C4-2B (cell line): ENCODE data around the gene TENM4.

Experiments used
- CTCF ChIP-seq: fragments of 450-650 bp; conservative IDR thresholded peaks from 2 replicates; pipeline ENCODE4 v1.5.1; 2017; ENCODE audit warnings: mild to moderate bottlenecking
- ZFX ChIP-seq: fragments of 450-650 bp; IDR thresholded peaks from 2 replicates; pipeline ENCODE4 v1.6.1; 2017

- TF ChIP-seq CTCF: no peak
- TF ChIP-seq ZFX: no peak
These were observed 167.0 kb downstream of the TENM4 start for GRCh38 chr11:79273781-79274180.
